Hematopoietic multipotent progenitor cell treated with erythropoietin and hydrocortisone succinate and interleukin-3 and kit ligand, for 15 days (in vitro differentiated cells): ENCODE results near the gene DEFB116.
"Not testable (repeated sequence)": the region's sequence is repeated elsewhere in the genome, so short reads cannot be mapped to it uniquely, and the experiment has no call there.

Source experiments
- DNase-seq: peaks from one replicate; pipeline ENCODE4 v3.0.0-alpha.2; 2015; ENCODE audit warnings: low spot score

The DEFB116 gene, protein sequence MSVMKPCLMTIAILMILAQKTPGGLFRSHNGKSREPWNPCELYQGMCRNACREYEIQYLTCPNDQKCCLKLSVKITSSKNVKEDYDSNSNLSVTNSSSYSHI

DNA sequence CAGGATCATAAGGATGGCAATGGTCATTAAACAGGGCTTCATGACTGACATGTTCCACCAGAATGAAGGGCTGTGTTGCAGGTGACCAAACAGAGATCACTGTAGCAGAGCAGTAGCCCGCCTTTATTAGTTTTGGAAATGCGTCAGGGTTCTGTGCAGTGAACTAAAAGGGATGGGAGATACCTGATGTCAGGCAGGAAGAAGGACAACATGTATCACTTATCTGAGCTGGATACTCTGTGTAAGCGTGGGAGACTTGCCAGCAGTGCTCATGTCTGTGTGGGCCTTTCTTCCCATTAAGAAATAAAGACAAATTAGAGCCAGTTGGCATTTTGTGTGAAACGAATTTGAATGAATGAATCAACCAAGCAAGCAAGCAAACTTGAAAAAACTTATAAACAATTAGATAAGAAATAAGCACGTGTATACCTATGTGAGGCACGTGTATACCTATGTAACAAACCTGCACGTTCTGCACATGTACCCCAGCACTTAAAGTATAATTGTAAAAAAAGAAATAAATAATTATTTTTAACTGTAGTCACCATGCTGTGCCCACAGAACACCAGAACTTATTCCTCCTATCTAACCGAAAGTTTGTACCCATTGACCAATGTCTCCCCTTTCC is at the start of gene DEFB116:
Gene DEFB116, minus strand, starts transcription at position 51 of the 628 bp plus-strand sequence. Its CDS starts 0 bp downstream, at position 51.
- DNase-seq: no peak

GRCh38 chr20:31355981-31356380 is 47.6 kb upstream of the DEFB116 start:
- DNase-seq: no peak

GRCh38 chr20:31341470-31341869 is 33.1 kb upstream of the DEFB116 start:
- no peak for DNase-seq

- no peak for DNase-seq
Measured at GRCh38 chr20:31330893-31331292, 22.5 kb upstream of the DEFB116 start.

DNA sequence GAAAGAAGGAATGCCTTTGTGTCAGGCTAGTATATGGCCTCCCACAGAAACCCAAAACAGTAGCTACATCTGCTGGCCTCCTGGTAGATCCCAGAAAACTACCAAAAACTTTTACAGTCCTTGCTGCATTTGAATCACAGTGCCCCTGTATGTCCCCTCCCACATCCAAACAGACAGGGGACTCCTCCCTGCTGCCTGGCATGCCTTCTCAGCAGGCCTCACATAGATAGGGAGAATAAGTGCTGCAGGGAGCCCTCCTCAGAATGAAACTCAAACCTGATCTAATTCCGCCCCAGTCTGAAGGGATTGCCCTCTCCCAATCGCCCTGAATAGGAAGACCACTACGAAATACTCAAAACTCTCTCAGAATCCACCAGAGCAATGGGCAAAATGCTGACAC is 14.1 kb upstream of the DEFB116 start:
- DNase-seq: no peak

GRCh38 chr20:31284964-31285363 is 23.4 kb downstream of the DEFB116 start:
- not testable (repeated sequence) for DNase-seq

DNA sequence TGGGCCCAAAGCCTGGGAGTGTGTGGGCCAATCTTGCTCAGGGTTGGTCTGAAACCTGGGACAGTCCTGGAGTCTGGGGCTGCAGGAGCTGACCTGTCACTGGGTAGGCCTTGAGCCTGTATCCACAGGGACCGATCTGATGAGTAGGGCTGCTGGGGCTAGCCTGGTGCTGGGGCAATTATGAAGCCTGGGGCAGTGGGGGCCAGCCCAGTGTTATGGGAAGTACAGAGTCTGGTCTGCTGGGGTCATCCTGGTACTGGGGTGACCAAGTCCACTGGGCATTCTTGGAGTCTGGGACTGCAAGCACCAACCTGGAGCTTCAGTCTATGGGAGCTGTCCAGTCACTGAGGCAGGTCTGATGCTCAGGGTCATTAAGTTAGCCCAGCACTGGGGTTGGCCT is 30.2 kb downstream of the DEFB116 start:
- DNase-seq: no peak

DNA sequence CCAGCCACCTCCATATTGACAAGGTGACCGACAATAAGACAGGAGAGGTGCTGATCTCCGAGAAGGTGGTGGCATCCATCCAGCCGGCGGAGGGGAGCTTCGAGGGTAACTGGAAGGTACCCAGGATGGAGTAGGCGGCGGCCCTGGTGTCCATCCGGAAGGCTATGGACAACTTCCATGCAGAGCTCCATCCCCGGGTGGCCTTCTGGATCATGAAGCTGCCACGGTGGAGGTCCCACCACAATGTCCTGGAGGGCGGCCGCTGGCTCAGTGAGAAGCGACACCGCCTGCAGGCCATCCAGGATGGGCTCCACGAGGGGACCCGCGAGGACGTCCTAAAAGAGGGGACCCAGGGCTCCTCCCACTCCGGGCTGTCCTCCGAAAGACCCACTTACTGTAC is 33.9 kb downstream of the DEFB116 start:
- no peak for DNase-seq

- DNase-seq: no peak
Measured at GRCh38 chr20:31260326-31260932, 48.0 kb downstream of the DEFB116 start.

DNA sequence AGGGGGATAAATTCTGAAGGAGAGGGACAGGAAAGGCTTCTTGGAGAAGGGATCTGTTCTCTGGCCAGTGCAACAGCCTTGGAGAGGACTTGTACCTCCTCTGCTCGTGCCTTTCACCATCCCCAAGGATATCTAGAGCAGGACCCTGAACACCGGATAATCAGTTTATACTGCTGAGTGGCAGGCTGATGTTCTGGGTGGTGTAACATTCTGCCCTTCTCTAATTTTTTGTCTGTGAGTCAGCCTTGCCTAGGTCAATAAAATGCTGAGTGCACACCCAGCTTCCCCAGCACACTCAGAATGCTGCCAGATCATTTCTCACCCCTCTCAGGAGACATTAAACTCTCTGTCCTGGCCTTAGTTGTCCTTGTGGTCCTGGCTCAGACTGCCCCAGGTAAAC is 51.0 kb downstream of the DEFB116 start, which contains the start of gene DEFB115:
Gene DEFB115, plus strand, starts transcription at position 301 of the 400 bp plus-strand sequence. Its CDS starts 0 bp downstream, at position 301.
- DNase-seq: no peak

DNA sequence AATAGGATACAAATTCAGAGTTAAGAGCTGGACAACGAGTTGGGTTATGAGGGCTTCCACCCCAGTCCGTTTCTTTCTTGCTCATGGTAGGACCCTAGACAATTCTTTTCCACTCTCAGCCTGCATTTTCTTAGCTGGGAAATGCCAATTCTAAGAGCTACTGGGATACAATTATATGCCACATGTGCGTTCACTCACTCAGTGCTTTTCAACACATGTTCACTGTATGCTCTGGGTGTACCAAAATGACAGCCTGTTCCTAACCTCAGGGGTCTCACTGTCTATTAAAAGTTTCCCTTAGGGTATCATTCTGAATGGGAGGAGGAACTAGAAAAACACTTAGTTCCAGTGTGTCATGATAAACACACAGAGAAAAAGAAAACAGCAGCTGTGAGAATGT is 51.4 kb downstream of the DEFB116 start:
- no peak for DNase-seq
